LHCN-M2 (cell line): ENCODE results near the gene UPF3A. TPM values are rescaled to one million over a fixed set of nuclear protein-coding genes. Genes with fewer than 3 reads are reported as not detected.
"Not testable (repeated sequence)": the region's sequence is repeated elsewhere in the genome, so short reads cannot be mapped to it uniquely, and the experiment has no call there.

ENCODE experiments used
- DNase-seq: peaks from one replicate; pipeline ENCODE4 v3.0.0-alpha.2; 2012; ENCODE audit warnings: low read depth
- total RNA-seq: library from RNA; depleted of rRNA; stranded (reverse); fragments of >200 nt; gene quantifications from 2 replicates; pipeline ENCODE4 v1.2.3, GENCODE V29; 2014; rRNA removed

The UPF3A gene
- total RNA-seq, 1 experiment from 2014 or later, result 30.2 TPM

- no peak for DNase-seq
Observed at GRCh38 chr13:114334305-114335053, 53.1 kb downstream of the UPF3A start.

GRCh38 chr13:114336457-114336856 lies 55.1 kb downstream of the UPF3A start:
- DNase-seq, result not testable (repeated sequence)

- DNase-seq, result no peak
Observed at GRCh38 chr13:114338959-114339358, 57.6 kb downstream of the UPF3A start.

GRCh38 chr13:114339857-114340534 lies 58.6 kb downstream of the UPF3A start:
- peak; percentile 66 for DNase-seq

GRCh38 chr13:114341003-114341777 lies 59.8 kb downstream of the UPF3A start:
- DNase-seq, result no peak

- DNase-seq, result not testable (repeated sequence)
Observed at GRCh38 chr13:114347256-114347655, 65.9 kb downstream of the UPF3A start.

GRCh38 chr13:114352763-114353162 lies 71.4 kb downstream of the UPF3A start:
- DNase-seq, result not testable (repeated sequence)

- not testable (repeated sequence) for DNase-seq
Observed at GRCh38 chr13:114353382-114353781, 72.0 kb downstream of the UPF3A start.

Other genes starting within 250 kb of the UPF3A start
- 58.6 and 60.4 TPM in 2 replicates for gene RASA3, start 149.0 kb upstream of the UPF3A start, total RNA-seq
- not detected in 2 replicates for gene CFAP97D2, start 102.3 kb upstream of the UPF3A start, total RNA-seq
- gene CDC16, start 46.7 kb upstream of the UPF3A start, total RNA-seq, result 41.3 and 44.7 TPM in 2 replicates
- gene CHAMP1, start 32.9 kb downstream of the UPF3A start, total RNA-seq, result 33.8 and 34.4 TPM in 2 replicates